Putamen (tissue), 1 donor: ENCODE data around the gene METAP2.

ENCODE experiments used
- DNase-seq: peaks from one replicate; pipeline ENCODE4 v3.0.0-alpha.2; 2016; ENCODE audit warnings: low spot score

METAP2 gene

GRCh38 chr12:95549392-95550084, 75.6 kb downstream of the METAP2 start:
- no peak for DNase-seq

- no peak for DNase-seq
These were observed 77.4 kb downstream of the METAP2 start, which contains the start of gene USP44 for GRCh38 chr12:95551305-95551704. Gene USP44 (minus strand): TSS chr12:95551476. CDS start chr12:95534256, 17,220 bp downstream.

- DNase-seq = no peak
These were observed 78.1 kb downstream of the METAP2 start for GRCh38 chr12:95551913-95552516.

- DNase-seq = no peak
These were observed 79.4 kb downstream of the METAP2 start for GRCh38 chr12:95553197-95553943.

GRCh38 chr12:95554532-95555071, 80.7 kb downstream of the METAP2 start:
- no peak for DNase-seq

GRCh38 chr12:95557625-95558024, 83.7 kb downstream of the METAP2 start:
- DNase-seq = no peak
